ENCODE results near the gene GTPBP8.

DNA sequence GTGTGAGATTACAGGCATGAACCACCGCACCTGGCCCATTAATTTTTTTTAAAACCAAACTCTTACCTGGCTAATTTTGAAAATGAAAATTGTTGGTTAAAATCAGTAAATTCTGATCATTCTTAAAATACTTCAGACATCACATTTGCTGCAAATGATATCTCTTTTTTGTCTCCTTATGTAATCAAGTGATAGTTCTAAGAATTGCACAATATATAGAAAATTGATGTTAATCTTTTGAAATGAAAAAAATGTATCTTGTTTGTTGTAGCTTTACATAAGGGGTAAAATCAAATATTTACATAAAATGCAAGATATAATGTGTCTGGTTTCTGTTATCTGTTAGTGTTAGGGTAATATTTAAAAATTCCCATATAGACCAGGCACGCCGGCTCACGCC is 5.0 kb downstream of the GTPBP8 start:
- TF ChIP-seq POLR2A (IDR thresholded peaks at IDR 0.05) = no peak
- TF ChIP-seq, protein P1, sequence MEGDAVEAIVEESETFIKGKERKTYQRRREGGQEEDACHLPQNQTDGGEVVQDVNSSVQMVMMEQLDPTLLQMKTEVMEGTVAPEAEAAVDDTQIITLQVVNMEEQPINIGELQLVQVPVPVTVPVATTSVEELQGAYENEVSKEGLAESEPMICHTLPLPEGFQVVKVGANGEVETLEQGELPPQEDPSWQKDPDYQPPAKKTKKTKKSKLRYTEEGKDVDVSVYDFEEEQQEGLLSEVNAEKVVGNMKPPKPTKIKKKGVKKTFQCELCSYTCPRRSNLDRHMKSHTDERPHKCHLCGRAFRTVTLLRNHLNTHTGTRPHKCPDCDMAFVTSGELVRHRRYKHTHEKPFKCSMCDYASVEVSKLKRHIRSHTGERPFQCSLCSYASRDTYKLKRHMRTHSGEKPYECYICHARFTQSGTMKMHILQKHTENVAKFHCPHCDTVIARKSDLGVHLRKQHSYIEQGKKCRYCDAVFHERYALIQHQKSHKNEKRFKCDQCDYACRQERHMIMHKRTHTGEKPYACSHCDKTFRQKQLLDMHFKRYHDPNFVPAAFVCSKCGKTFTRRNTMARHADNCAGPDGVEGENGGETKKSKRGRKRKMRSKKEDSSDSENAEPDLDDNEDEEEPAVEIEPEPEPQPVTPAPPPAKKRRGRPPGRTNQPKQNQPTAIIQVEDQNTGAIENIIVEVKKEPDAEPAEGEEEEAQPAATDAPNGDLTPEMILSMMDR (IDR thresholded peaks at IDR 0.05) = no peak

All from prostate gland (tissue), 2 donors.